ENCODE results near the gene TSR3. TPM values are rescaled to one million over a fixed set of nuclear protein-coding genes. Genes with fewer than 3 reads are reported as not detected.
A peak's percentile ranks its signal among the peaks of the same experiment; 100 is the strongest.

TSR3 gene
- total and polyA plus RNA-seq, 2 of the 13 experiments (the other 11 are each of a cell fraction or from before 2014, with no cell fraction given) = 24.2 to 51.0 TPM

DNA sequence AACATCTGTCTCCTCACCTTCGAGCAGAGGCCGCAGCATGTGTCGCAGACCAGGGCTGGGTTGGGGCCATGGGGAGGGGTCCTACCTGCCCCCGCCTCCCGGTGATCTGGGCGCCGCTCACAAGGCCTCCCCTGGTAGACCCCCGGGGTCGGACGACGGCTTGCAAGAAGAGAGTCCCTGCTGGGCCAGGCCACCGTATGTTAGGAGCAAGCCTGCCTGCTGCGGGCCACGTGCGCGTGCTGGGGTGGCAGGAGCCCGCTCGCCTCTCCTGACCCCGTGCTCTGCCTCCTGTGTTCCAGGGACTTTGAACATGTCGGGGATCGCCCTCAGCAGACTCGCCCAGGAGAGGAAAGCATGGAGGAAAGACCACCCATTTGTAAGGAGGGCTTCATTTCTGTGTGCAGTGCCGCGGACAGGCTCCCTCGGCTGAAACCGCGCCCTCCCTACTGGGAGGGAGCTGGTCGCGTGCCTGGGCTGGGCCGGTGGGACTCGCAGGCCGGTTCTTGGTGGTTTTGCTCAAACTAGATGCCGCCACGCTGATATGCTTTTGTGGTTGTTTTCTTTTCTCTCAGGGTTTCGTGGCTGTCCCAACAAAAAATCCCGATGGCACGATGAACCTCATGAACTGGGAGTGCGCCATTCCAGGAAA, 37.8 kb downstream of the TSR3 start:
- ChIA-PET CTCF (ENCODE audit: low intra/inter-chr PET ratio, low total read pairs) (no interaction called here), POLR2A (no interaction called here)
- no peak overlapping the region for H2AFZ ChIP-seq (ENCODE audit: low read length)
- H3K9me3 ChIP-seq (ENCODE audit: low read length) = no peaks in the 10 kb centered on the region
- in situ Hi-C loops (cut with HindIII; ENCODE audit: extremely low pct_ligation_motif_present, low pct_unique_long_range_greater_than_20kb) (no loop called here), intact Hi-C loops (cut with micrococcal nuclease; ENCODE audit: unreplicated experiment) (no loop called here)
- peaks cover 62% of the 10 kb centered on the region for H3K79me2 ChIP-seq (ENCODE audit: insufficient read depth, low read length)
- no peak overlapping the region for H3K4me2 ChIP-seq (ENCODE audit: low read depth, low read length)
- DNase-seq (ENCODE audit: low spot score) = no peak
- H3K27me3 ChIP-seq (ENCODE audit: control insufficient read depth in 1 of 2, insufficient read depth in 2 of 2, low read length in 2 of 2) = no peaks in the 10 kb centered on the region; a peak in 2 of 5 replicates
- H4K20me1 ChIP-seq (ENCODE audit: insufficient read depth, low read length) = peaks cover 52% of the 10 kb centered on the region
- FAIRE-seq = no peak
- H3K36me3 ChIP-seq (replicated peaks in 1 of 2; ENCODE audit: control insufficient read depth in 1 of 2, insufficient read depth in 2 of 2, low read length in 2 of 2) = peaks cover 36 to 67% of the 10 kb centered on the region in 2 experiments; a peak in 4 of 5 replicates
- ATAC-seq = no peak
- no TSS peak for BruUV-seq (replicated peaks)
- no peak overlapping the region for H3K9ac ChIP-seq (ENCODE audit: insufficient read depth, low read depth, low read length)
- WGBS (ENCODE audit: low lambda C conversion rate) = 98% methylated on average over 15 of the region's 38 CpGs
- no peak overlapping the region for H3K4me3 ChIP-seq (replicated peaks in 1 of 3; ENCODE audit: insufficient read depth in 1 of 3, low read depth in 2 of 3, low read length in 3 of 3)
- peaks cover 20% of the 10 kb centered on the region for H3K4me1 ChIP-seq (ENCODE audit: insufficient read depth, low read length)
- H3K27ac ChIP-seq (ENCODE audit: extremely low read length, insufficient read depth, low read length) = no peak overlapping the region
- TF ChIP-seq JUNB (CRISPR knock-in tag; IDR thresholded peaks at IDR 0.05; ENCODE audit: borderline replicate concordance) (no peak), POLR2A (IDR thresholded peaks at IDR 0.05; ENCODE audit: insufficient read depth in 1 of 2, low read depth in 2 of 2, low read length in 2 of 2) (0 out of 4 replicates have a peak, but pooled peaks of 1 of the 2 experiments have one; percentile 9), ARNT2 (CRISPR knock-in tag; IDR thresholded peaks at IDR 0.05; ENCODE audit: low read depth) (no peak), AGO2 (optimal IDR thresholded peaks at IDR 0.05; ENCODE audit: low read depth, low read length) (peak; percentile 79), DR1 (CRISPR knock-in tag; IDR thresholded peaks at IDR 0.05) (no peak), FOXJ3 (CRISPR knock-in tag; IDR thresholded peaks at IDR 0.05; ENCODE audit: borderline replicate concordance) (no peak), ZSCAN21 (CRISPR knock-in tag; IDR thresholded peaks at IDR 0.05; ENCODE audit: borderline replicate concordance) (no peak), ZNF383 (CRISPR knock-in tag; IDR thresholded peaks at IDR 0.05; ENCODE audit: borderline replicate concordance) (no peak), RBFOX2 (IDR thresholded peaks at IDR 0.05; ENCODE audit: low read depth, low read length) (0 out of 2 replicates have a peak, but pooled peaks have one; percentile 50), RARA (CRISPR knock-in tag; IDR thresholded peaks at IDR 0.05) (no peak), PITX1 (CRISPR knock-in tag; IDR thresholded peaks at IDR 0.05) (no peak), BHLHE40 (IDR thresholded peaks at IDR 0.05; ENCODE audit: low read length) (no peak), ZNF598 (CRISPR knock-in tag; IDR thresholded peaks at IDR 0.05; ENCODE audit: borderline replicate concordance) (no peak), ADNP (CRISPR knock-in tag; IDR thresholded peaks at IDR 0.05) (no peak)
- TF ChIP-seq, protein P1, sequence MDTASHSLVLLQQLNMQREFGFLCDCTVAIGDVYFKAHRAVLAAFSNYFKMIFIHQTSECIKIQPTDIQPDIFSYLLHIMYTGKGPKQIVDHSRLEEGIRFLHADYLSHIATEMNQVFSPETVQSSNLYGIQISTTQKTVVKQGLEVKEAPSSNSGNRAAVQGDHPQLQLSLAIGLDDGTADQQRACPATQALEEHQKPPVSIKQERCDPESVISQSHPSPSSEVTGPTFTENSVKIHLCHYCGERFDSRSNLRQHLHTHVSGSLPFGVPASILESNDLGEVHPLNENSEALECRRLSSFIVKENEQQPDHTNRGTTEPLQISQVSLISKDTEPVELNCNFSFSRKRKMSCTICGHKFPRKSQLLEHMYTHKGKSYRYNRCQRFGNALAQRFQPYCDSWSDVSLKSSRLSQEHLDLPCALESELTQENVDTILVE (CRISPR knock-in tag; IDR thresholded peaks at IDR 0.05) = no peak
